ENCODE measurements around the gene ZNF385B. TPM values are rescaled to one million over a fixed set of nuclear protein-coding genes. Genes with fewer than 3 reads are reported as not detected.

Gene ZNF385B
- total RNA-seq, 1 experiment from 2014 or later = 9.3 TPM

- Histone ChIP-seq H3K4me3 (replicated peaks in 1 of 2; ENCODE audit: low read depth in 1 of 2, low read length in 2 of 2) (no peak overlapping the region), H3K36me3 (ENCODE audit: control insufficient read depth in 1 of 2, insufficient read depth in 2 of 2, low read length in 2 of 2) (no peaks in the 10 kb centered on the region), H3K79me2 (ENCODE audit: insufficient read depth, low read length) (no peaks in the 10 kb centered on the region), H2AFZ (ENCODE audit: low read depth, low read length, poor library complexity, severe bottlenecking) (no peak overlapping the region), H3K27ac (ENCODE audit: low read depth, low read length) (no peak overlapping the region), H3K9me3 (ENCODE audit: control insufficient read depth in 1 of 2, insufficient read depth in 1 of 2, low read depth in 1 of 2, low read length in 2 of 2) (no peaks in the 10 kb centered on the region), H3K27me3 (ENCODE audit: insufficient read depth, low read length) (no peaks in the 10 kb centered on the region), H3K4me1 (ENCODE audit: control insufficient read depth in 1 of 2, insufficient read depth in 2 of 2, low read length in 2 of 2) (no peaks in the 10 kb centered on the region), H3K9ac (ENCODE audit: low read length) (no peak overlapping the region), H4K20me1 (ENCODE audit: insufficient read depth) (no peaks in the 10 kb centered on the region), H3K9me2 (ENCODE audit: insufficient read depth) (no peaks in the 10 kb centered on the region), H3K4me2 (ENCODE audit: low read length) (no peak overlapping the region)
- CTCF ChIA-PET = no interaction called here
- RAD21 ChIA-PET (ENCODE audit: low non-redundant PET in 1 of 2, low total read pairs in 2 of 2, uncharacterized antibody in 2 of 2, unreplicated experiment in 2 of 2) = no interaction called here
- no TSS peak for BruUV-seq (replicated peaks)
- POLR2A ChIA-PET = no interaction called here
- intact Hi-C loops (cut with micrococcal nuclease) = no loop called here
- ATAC-seq = no peak
- TF ChIP-seq SP1 (IDR thresholded peaks at IDR 0.05; ENCODE audit: low read depth) (no peak), FOSL1 (IDR thresholded peaks at IDR 0.05; ENCODE audit: low read depth) (no peak), JUND (IDR thresholded peaks at IDR 0.05) (no peak), YY1 (IDR thresholded peaks at IDR 0.05; ENCODE audit: extremely low read depth, insufficient replicate concordance, low read depth, low read length) (no peak), CTCF (IDR thresholded peaks at IDR 0.05 in 2 of 3, conservative IDR thresholded peaks at IDR 0.05 in 1 of 3; ENCODE audit: borderline replicate concordance in 1 of 3, insufficient read depth in 1 of 3, low read depth in 2 of 3, low read length in 2 of 3) (no peak), TCF7L2 (IDR thresholded peaks at IDR 0.05; ENCODE audit: borderline replicate concordance, extremely low read depth, insufficient read depth, insufficient read length) (no peak)
- DNase-seq (ENCODE audit: low read depth, low spot score) = no peak
These were observed 259.0 kb downstream of the ZNF385B start for GRCh38 chr2:179602452-179602851.

GRCh38 chr2:179596018-179596417 is 265.4 kb downstream of the ZNF385B start:
- Histone ChIP-seq H3K9me3 (ENCODE audit: control insufficient read depth in 1 of 2, insufficient read depth in 1 of 2, low read depth in 1 of 2, low read length in 2 of 2) (no peaks in the 10 kb centered on the region), H4K20me1 (ENCODE audit: insufficient read depth) (no peaks in the 10 kb centered on the region), H3K4me1 (ENCODE audit: control insufficient read depth in 1 of 2, insufficient read depth in 2 of 2, low read length in 2 of 2) (peaks cover 0 to 6% of the 10 kb centered on the region in 2 experiments; a peak in 1 of 4 replicates), H2AFZ (ENCODE audit: low read depth, low read length, poor library complexity, severe bottlenecking) (no peak overlapping the region), H3K4me3 (replicated peaks in 1 of 2; ENCODE audit: low read depth in 1 of 2, low read length in 2 of 2) (no peak overlapping the region), H3K27me3 (ENCODE audit: insufficient read depth, low read length) (no peaks in the 10 kb centered on the region), H3K79me2 (ENCODE audit: insufficient read depth, low read length) (no peaks in the 10 kb centered on the region), H3K27ac (ENCODE audit: low read depth, low read length) (no peak overlapping the region), H3K36me3 (ENCODE audit: control insufficient read depth in 1 of 2, insufficient read depth in 2 of 2, low read length in 2 of 2) (no peaks in the 10 kb centered on the region), H3K9ac (ENCODE audit: low read length) (no peak overlapping the region), H3K4me2 (ENCODE audit: low read length) (no peak overlapping the region), H3K9me2 (ENCODE audit: insufficient read depth) (no peaks in the 10 kb centered on the region)
- intact Hi-C loops (cut with micrococcal nuclease) = no loop called here
- ATAC-seq = no peak
- no peak for DNase-seq (ENCODE audit: low read depth, low spot score)
- TF ChIP-seq ZNF274 (IDR thresholded peaks at IDR 0.05; ENCODE audit: low read depth, low read length) (no peak), JUND (IDR thresholded peaks at IDR 0.05) (no peak), CTCF (IDR thresholded peaks at IDR 0.05 in 2 of 3, conservative IDR thresholded peaks at IDR 0.05 in 1 of 3; ENCODE audit: borderline replicate concordance in 1 of 3, insufficient read depth in 1 of 3, low read depth in 2 of 3, low read length in 2 of 3) (no peak)
- RAD21 ChIA-PET (ENCODE audit: low non-redundant PET in 1 of 2, low total read pairs in 2 of 2, uncharacterized antibody in 2 of 2, unreplicated experiment in 2 of 2) = no interaction called here
- POLR2A ChIA-PET = no interaction called here
- CTCF ChIA-PET = no interaction called here
- BruUV-seq (replicated peaks) = no TSS peak

Data from HCT116 (cell line).